ENCODE data around the gene PRKCD. TPM values are rescaled to one million over a fixed set of nuclear protein-coding genes. Genes with fewer than 3 reads are reported as not detected.

The PRKCD gene
- total and polyA plus RNA-seq, 2 donors (not counting 1 experiment from before 2014, with no cell fraction given) = 46.7 to 68.8 TPM

DNA sequence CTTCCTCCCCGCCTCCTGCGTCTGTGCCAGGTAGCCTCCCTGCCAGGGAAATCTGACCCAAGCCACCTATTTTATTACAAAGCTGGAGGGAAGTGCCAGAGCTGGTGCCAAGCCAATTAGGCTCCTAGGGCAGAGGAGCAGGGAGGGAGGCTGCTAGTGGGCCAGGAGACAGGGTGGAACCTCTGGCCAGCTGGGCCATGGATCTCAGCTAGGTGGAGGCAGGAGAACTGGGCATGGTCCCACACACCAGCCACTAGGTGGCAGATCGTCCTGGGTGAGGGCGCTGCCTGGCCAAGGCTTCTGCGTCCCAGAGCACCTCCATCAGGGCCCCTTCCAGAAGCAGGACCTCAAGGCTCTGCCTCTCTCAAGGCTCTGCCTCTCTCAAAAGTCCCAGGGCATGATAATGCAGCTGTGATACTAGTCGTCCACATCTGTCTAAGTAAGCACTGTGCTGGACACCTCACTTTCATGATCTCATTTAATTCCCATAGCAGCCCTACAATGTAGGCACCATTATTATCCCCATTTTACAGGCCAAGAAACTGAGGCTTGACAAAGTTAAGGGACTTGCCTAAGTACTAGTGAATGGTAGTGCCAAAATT lies 26.3 kb upstream of the PRKCD start:
- intact Hi-C loops (cut with micrococcal nuclease) = loop anchor here (1.0 to 5.0 kb wide), 4 partner anchors 20 to 447 kb away; partner anchors contain the start of genes GNL3 and PBRM1
- H3K4me3 Mint-ChIP-seq = no peak overlapping the region
- Histone ChIP-seq H3K9me3 (ENCODE audit: control extremely low read depth in 1 of 3, control insufficient read depth in 2 of 3, insufficient read depth in 1 of 3, low read length in 2 of 3) (no peaks in the 10 kb centered on the region), H3K27ac (ENCODE audit: low read length in 2 of 2) (no peak overlapping the region), H3K4me3 (ENCODE audit: control extremely low read depth in 1 of 5, extremely low read depth in 1 of 5, insufficient read depth in 1 of 5, low read depth in 2 of 5, low read length in 4 of 5) (no peak overlapping the region), H3K4me1 (ENCODE audit: control insufficient read depth in 2 of 2, insufficient read depth in 2 of 2, low read length in 2 of 2) (peaks cover 11 to 17% of the 10 kb centered on the region in 2 donors), H3K4me2 (replicated peaks; ENCODE audit: low read depth, low read length, poor library complexity, severe bottlenecking) (no peak overlapping the region), H2AFZ (ENCODE audit: insufficient read depth, low read depth, low read length, poor library complexity, severe bottlenecking) (peak overlapping the region; percentile 20), H3K36me3 (replicated peaks in 1 of 2; ENCODE audit: control extremely low read depth in 1 of 2, control insufficient read depth in 1 of 2, extremely low read depth in 1 of 2, insufficient read depth in 2 of 2, low read length in 1 of 2) (no peaks in the 10 kb centered on the region), H4K20me1 (ENCODE audit: control insufficient read depth, insufficient read depth, low read length, poor library complexity, severe bottlenecking) (no peaks in the 10 kb centered on the region), H3K27me3 (replicated peaks in 1 of 4; ENCODE audit: control extremely low read depth in 1 of 4, control insufficient read depth in 3 of 4, insufficient read depth in 4 of 4, low read length in 3 of 4) (no peaks in the 10 kb centered on the region), H3K79me2 (ENCODE audit: control insufficient read depth, insufficient read depth, low read length) (peaks cover 28% of the 10 kb centered on the region), H3K9ac (ENCODE audit: low read length) (no peak overlapping the region)
- CTCF ChIA-PET = interaction anchor here (0.6 to 8.0 kb wide), 22 partner anchors 9 to 120 kb away, joined by 3 to 318 read pairs (median 5); partner anchors contain the start of gene PRKCD
- peaks cover 19% of the 10 kb centered on the region for H3K4me1 Mint-ChIP-seq
- no peaks in the 10 kb centered on the region for H3K9me3 Mint-ChIP-seq (ENCODE audit: insufficient read depth)
- peak overlapping the region; percentile 63 for H3K27ac Mint-ChIP-seq
- peak; percentile 59 for ATAC-seq (ENCODE audit: low read depth)
- POLR2A ChIA-PET = interaction anchor here (1.1 to 5.9 kb wide), 3 partner anchors 26 to 61 kb away, joined by 3 to 22 read pairs (median 12); partner anchors contain the start of gene PRKCD
- WGBS (ENCODE audit: insufficient coverage) = 39% methylated on average over 6 of the region's 6 CpGs
- peak; percentile 80 for DNase-seq
- TF ChIP-seq EZH2 (IDR thresholded peaks at IDR 0.05; ENCODE audit: borderline replicate concordance, insufficient read depth, low read depth, low read length, poor library complexity, severe bottlenecking) = no peak
- TF ChIP-seq, protein P1, sequence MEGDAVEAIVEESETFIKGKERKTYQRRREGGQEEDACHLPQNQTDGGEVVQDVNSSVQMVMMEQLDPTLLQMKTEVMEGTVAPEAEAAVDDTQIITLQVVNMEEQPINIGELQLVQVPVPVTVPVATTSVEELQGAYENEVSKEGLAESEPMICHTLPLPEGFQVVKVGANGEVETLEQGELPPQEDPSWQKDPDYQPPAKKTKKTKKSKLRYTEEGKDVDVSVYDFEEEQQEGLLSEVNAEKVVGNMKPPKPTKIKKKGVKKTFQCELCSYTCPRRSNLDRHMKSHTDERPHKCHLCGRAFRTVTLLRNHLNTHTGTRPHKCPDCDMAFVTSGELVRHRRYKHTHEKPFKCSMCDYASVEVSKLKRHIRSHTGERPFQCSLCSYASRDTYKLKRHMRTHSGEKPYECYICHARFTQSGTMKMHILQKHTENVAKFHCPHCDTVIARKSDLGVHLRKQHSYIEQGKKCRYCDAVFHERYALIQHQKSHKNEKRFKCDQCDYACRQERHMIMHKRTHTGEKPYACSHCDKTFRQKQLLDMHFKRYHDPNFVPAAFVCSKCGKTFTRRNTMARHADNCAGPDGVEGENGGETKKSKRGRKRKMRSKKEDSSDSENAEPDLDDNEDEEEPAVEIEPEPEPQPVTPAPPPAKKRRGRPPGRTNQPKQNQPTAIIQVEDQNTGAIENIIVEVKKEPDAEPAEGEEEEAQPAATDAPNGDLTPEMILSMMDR (IDR thresholded peaks at IDR 0.05) = peak; percentile 86
- H3K27me3 Mint-ChIP-seq = no peaks in the 10 kb centered on the region

DNA sequence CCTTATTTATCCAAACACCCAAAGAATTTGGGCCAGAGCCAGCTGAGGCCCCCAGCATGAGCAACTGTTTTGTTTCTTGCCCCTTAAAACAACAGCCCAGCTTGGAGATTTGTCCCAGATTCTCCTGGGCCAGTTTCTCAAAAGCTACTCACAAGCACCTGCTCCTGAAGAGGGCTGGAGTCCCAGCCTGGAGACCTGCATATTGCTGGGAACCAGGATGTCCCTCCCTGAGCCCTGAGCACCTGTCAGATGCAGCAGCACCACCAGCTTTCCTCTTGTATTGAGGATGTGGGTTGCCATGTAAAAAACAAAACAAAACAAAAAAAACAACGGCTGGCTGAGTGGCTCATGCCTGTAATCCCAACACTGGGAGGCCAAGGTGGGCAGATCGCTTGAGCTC lies 23.8 kb upstream of the PRKCD start:
- DNase-seq (no peak), ATAC-seq (ENCODE audit: low read depth) (no peak)
- no peak overlapping the region for H3K9ac ChIP-seq (ENCODE audit: low read length)
- whole genome bisulfite sequencing (ENCODE audit: insufficient coverage) = no CpG with 5 or more reads among the region's 2 CpGs
- no peak overlapping the region for H3K27ac Mint-ChIP-seq
- ChIA-PET CTCF (interaction anchor here (0.7 to 8.0 kb wide), 8 partner anchors 9 to 84 kb away, joined by 3 to 318 read pairs (median 5); no protein-coding TSS in a partner anchor), POLR2A (interaction anchor here (0.6 kb wide), 1 partner anchor 10 kb away, joined by 5 read pairs; no protein-coding TSS in a partner anchor)
- H3K4me1 Mint-ChIP-seq = peaks cover 5% of the 10 kb centered on the region
- H4K20me1 ChIP-seq (ENCODE audit: control insufficient read depth, insufficient read depth, low read length, poor library complexity, severe bottlenecking) = no peaks in the 10 kb centered on the region
- intact Hi-C loops (cut with micrococcal nuclease) = no loop called here
- H3K9me3 Mint-ChIP-seq (ENCODE audit: insufficient read depth) = no peaks in the 10 kb centered on the region
- no peak overlapping the region for H3K4me3 ChIP-seq (ENCODE audit: control extremely low read depth in 1 of 5, extremely low read depth in 1 of 5, insufficient read depth in 1 of 5, low read depth in 2 of 5, low read length in 4 of 5)
- peaks cover 10% of the 10 kb centered on the region for H3K79me2 ChIP-seq (ENCODE audit: control insufficient read depth, insufficient read depth, low read length)
- no peaks in the 10 kb centered on the region for H3K36me3 ChIP-seq (replicated peaks in 1 of 2; ENCODE audit: control extremely low read depth in 1 of 2, control insufficient read depth in 1 of 2, extremely low read depth in 1 of 2, insufficient read depth in 2 of 2, low read length in 1 of 2)
- no peak overlapping the region for H3K4me3 Mint-ChIP-seq
- no peak for TF ChIP-seq EZH2 (IDR thresholded peaks at IDR 0.05; ENCODE audit: borderline replicate concordance, insufficient read depth, low read depth, low read length, poor library complexity, severe bottlenecking)
- TF ChIP-seq, protein P1 (IDR thresholded peaks at IDR 0.05) = no peak
- no peak overlapping the region for H2AFZ ChIP-seq (ENCODE audit: insufficient read depth, low read depth, low read length, poor library complexity, severe bottlenecking)
- no peaks in the 10 kb centered on the region for H3K9me3 ChIP-seq (ENCODE audit: control extremely low read depth in 1 of 3, control insufficient read depth in 2 of 3, insufficient read depth in 1 of 3, low read length in 2 of 3)
- no peak overlapping the region for H3K4me2 ChIP-seq (replicated peaks; ENCODE audit: low read depth, low read length, poor library complexity, severe bottlenecking)
- no peak overlapping the region for H3K27ac ChIP-seq (ENCODE audit: low read length in 2 of 2)
- H3K4me1 ChIP-seq (ENCODE audit: control insufficient read depth in 2 of 2, insufficient read depth in 2 of 2, low read length in 2 of 2) = peaks cover 0 to 7% of the 10 kb centered on the region in 2 donors
- H3K27me3 ChIP-seq (replicated peaks in 1 of 4; ENCODE audit: control extremely low read depth in 1 of 4, control insufficient read depth in 3 of 4, insufficient read depth in 4 of 4, low read length in 3 of 4) = no peaks in the 10 kb centered on the region
- H3K27me3 Mint-ChIP-seq = no peaks in the 10 kb centered on the region
